Endothelial cell of umbilical vein (primary cell): ENCODE measurements around the gene CDC42SE1. TPM values are rescaled to one million over a fixed set of nuclear protein-coding genes. Genes with fewer than 3 reads are reported as not detected.

Experiments
- BruUV-seq: library from RNA; stranded (reverse); fragments of 400-500 nt; replicated peaks from 2 replicates; lab custom pipeline; 2021; lab: Mats Ljungman, UMichigan
- CTCF ChIA-PET: fragments of 300-600, 350-600 bp; sonication (Branson Sonifier 250); formaldehyde crosslinking; loops from one replicate; lab custom pipeline; 2021; ENCODE audit warnings: antibody characterized with exemption, inconsistent platforms; lab: Charles Lee
- POLR2A ChIA-PET: fragments of 300-600, 350-600 bp; sonication (Branson Sonifier 250); formaldehyde crosslinking; loops from one replicate; lab custom pipeline; 2021; ENCODE audit warnings: antibody characterized with exemption, inconsistent platforms; lab: Charles Lee
- DNase-seq: peaks from one replicate; pipeline ENCODE4 v3.0.0-alpha.2; 2011; ENCODE audit warnings: low read depth, low spot score
- FAIRE-seq: peaks from 2 replicates; lab custom pipeline; 2011; peaks lifted over from hg19 to GRCh38; lab: Jason Lieb, UNC
- H2AFZ ChIP-seq: 2 replicates; pipeline ENCODE4 v1.6.0; 2012; ENCODE audit warnings: low read depth, low read length, control low read depth, inconsistent platforms
- H3K27ac ChIP-seq: 2 replicates; pipeline ENCODE4 v1.5.1; 2011; ENCODE audit warnings: low read depth, mild to moderate bottlenecking, control low read depth, low read length, moderate library complexity; ENCODE audit not compliant: insufficient read depth
- H3K27me3 ChIP-seq, 2 experiments: 2 replicates each; pipeline versions ENCODE4 v1.6.0 to v1.6.1; 2011; ENCODE audit warnings: low read length in 2 of 2, mixed read lengths in 1 of 2; ENCODE audit not compliant: control insufficient read depth in 2 of 2, insufficient read depth in 2 of 2
- H3K36me3 ChIP-seq, 2 experiments: 2 replicates in 1 of 2; 3 replicates in 1 of 2; pipeline ENCODE4 v1.5.1; 2011; ENCODE audit warnings: low read length in 2 of 2, mild to moderate bottlenecking in 1 of 2, moderate library complexity in 1 of 2; ENCODE audit not compliant: control insufficient read depth in 2 of 2, insufficient read depth in 2 of 2; ENCODE audit errors: extremely low read depth in 1 of 2
- H3K4me1 ChIP-seq: 3 replicates; pipeline ENCODE4 v1.5.1; 2011; ENCODE audit warnings: mild to moderate bottlenecking, low read length; ENCODE audit not compliant: control insufficient read depth, insufficient read depth; ENCODE audit errors: extremely low read depth
- H3K4me2 ChIP-seq: 2 replicates; pipeline ENCODE4 v1.6.1; 2011; ENCODE audit warnings: low read length, control low read depth, mixed read lengths; ENCODE audit not compliant: insufficient read depth
- H3K4me3 ChIP-seq, 3 experiments: fragments of 200-600 bp in 1 of 3; sonication (generic), shearing (Covaris generic) in 1 of 3; replicated peaks in 1 of 3; 2 replicates each; pipeline ENCODE4 v1.5.1; 2011 to 2016; ENCODE audit warnings: control low read depth in 3 of 3, low read length in 3 of 3, mild to moderate bottlenecking in 2 of 3, inconsistent platforms in 1 of 3, low read depth in 1 of 3, moderate library complexity in 1 of 3; ENCODE audit not compliant: insufficient read depth in 1 of 3
- H3K79me2 ChIP-seq: 2 replicates; pipeline ENCODE4 v1.6.0; 2012; ENCODE audit warnings: low read length, inconsistent platforms; ENCODE audit not compliant: control insufficient read depth, insufficient read depth
- H3K9ac ChIP-seq: replicated peaks from 2 replicates; pipeline ENCODE3; 2011; ENCODE audit warnings: low read length, control low read depth; ENCODE audit not compliant: insufficient read depth; ENCODE audit errors: extremely low read depth
- H3K9me1 ChIP-seq: replicated peaks from 3 replicates; pipeline ENCODE4 v1.6.0; 2011; ENCODE audit warnings: mild to moderate bottlenecking, low read length; ENCODE audit not compliant: control insufficient read depth, insufficient read depth; ENCODE audit errors: extremely low read depth
- H3K9me3 ChIP-seq: replicated peaks from 2 replicates; pipeline ENCODE4 v1.5.1; 2012; ENCODE audit warnings: low read length, inconsistent platforms; ENCODE audit not compliant: control insufficient read depth, insufficient read depth
- H4K20me1 ChIP-seq: replicated peaks from 2 replicates; pipeline ENCODE3; 2011; ENCODE audit warnings: mild to moderate bottlenecking, low read length; ENCODE audit not compliant: control insufficient read depth, insufficient read depth; ENCODE audit errors: extremely low read depth
- CTCF ChIP-seq, 2 donors: IDR thresholded peaks; 1 replicate in 1 of 2; 2 replicates in 1 of 2; pipeline ENCODE4 v1.5.1; 2011; ENCODE audit warnings: low read length in 2 of 2, mild to moderate bottlenecking in 2 of 2, moderate library complexity in 2 of 2, control low read depth in 1 of 2, inconsistent platforms in 1 of 2, low read depth in 1 of 2; ENCODE audit not compliant: insufficient read depth in 1 of 2; ENCODE audit errors: extremely low read depth in 1 of 2
- EZH2 ChIP-seq: IDR thresholded peaks from 2 replicates; pipeline ENCODE4 v1.6.1; 2012; ENCODE audit warnings: borderline replicate concordance, low read depth, mild to moderate bottlenecking, moderate library complexity, low read length, inconsistent platforms; ENCODE audit not compliant: severe bottlenecking
- FOS ChIP-seq: IDR thresholded peaks from 2 replicates; pipeline ENCODE4 v1.6.1; 2011; ENCODE audit warnings: mild to moderate bottlenecking, low read length, moderate library complexity, borderline replicate concordance; ENCODE audit not compliant: insufficient read depth
- GATA2 ChIP-seq: IDR thresholded peaks from 2 replicates; pipeline ENCODE4 v1.7.0; 2011; ENCODE audit warnings: low read depth, mild to moderate bottlenecking, moderate library complexity, mixed read lengths, low read length; ENCODE audit not compliant: insufficient read length, insufficient read depth
- MAX ChIP-seq: IDR thresholded peaks from 2 replicates; pipeline ENCODE4 v1.6.1; 2011; ENCODE audit not compliant: insufficient read depth, insufficient read length
- MYC ChIP-seq: IDR thresholded peaks from one replicate; pipeline ENCODE4 v1.6.1; 2011; ENCODE audit warnings: mild to moderate bottlenecking, low read depth, low read length
- POLR2A ChIP-seq: IDR thresholded peaks from 2 replicates; pipeline ENCODE4 v1.6.1; 2012; ENCODE audit warnings: low read depth, mild to moderate bottlenecking, control low read depth, low read length
- POLR2AphosphoS5 ChIP-seq: IDR thresholded peaks from 2 replicates; pipeline ENCODE4 v1.6.1; 2012; ENCODE audit warnings: low read depth, mild to moderate bottlenecking, control low read depth, low read length, moderate library complexity; ENCODE audit not compliant: insufficient read depth
- dilution Hi-C: fragments of 300-500 bp; cut with MboI; formaldehyde crosslinking; loops from one replicate; pipeline ENCODE4 v1.15.0; 2019; ENCODE audit warnings: low sequenced_read_pairs; ENCODE audit not compliant: extremely low pct_ligation_motif_present
- intact Hi-C: fragments of 100-400 bp; cut with micrococcal nuclease; formaldehyde crosslinking; loops from one replicate; pipeline ENCODE4 v1.10.0; 2022
- polyA plus RNA-seq, 4 experiments: library from polyadenylated mRNA; depleted of rRNA in 3 of 4; stranded (reverse) in 3 of 4; unstranded in 1 of 4; fragments of >200 nt; gene quantifications; 2 replicates each; pipeline versions ENCODE4 v1.2.1 to v1.2.3, GENCODE V29; 2011 to 2012; ENCODE audit warnings: missing spikeins in 1 of 4
- total RNA-seq: library from RNA; stranded (reverse); gene quantifications from 2 replicates; pipeline ENCODE4 v1.2.3, GENCODE V29; 2021

The CDC42SE1 gene
- total and polyA plus RNA-seq, 2 donors (not counting 3 experiments of a cell fraction or from before 2014, with no cell fraction given) = 59.6 to 85.9 TPM

GRCh38 chr1:151005729-151006319 lies 53.6 kb downstream of the CDC42SE1 start:
- H3K36me3 ChIP-seq = no peaks in the 10 kb centered on the region
- FAIRE-seq (no peak), DNase-seq (peak; percentile 25)
- no peaks in the 10 kb centered on the region for H3K27me3 ChIP-seq
- H3K27ac ChIP-seq = no peak overlapping the region
- no peaks in the 10 kb centered on the region for H4K20me1 ChIP-seq
- no peaks in the 10 kb centered on the region for H3K9me3 ChIP-seq
- TF ChIP-seq GATA2 = no peak
- dilution Hi-C loops = no loop called here
- H3K79me2 ChIP-seq = no peaks in the 10 kb centered on the region
- CTCF ChIA-PET = interaction anchor here (0.9 to 3.7 kb wide), 31 partner anchors 9 to 447 kb away, joined by 3 to 127 read pairs (median 5); partner anchors contain the start of genes ANXA9, C1orf56, CDC42SE1 and CERS2
- H3K4me1 ChIP-seq = peaks cover 28% of the 10 kb centered on the region
- POLR2A ChIA-PET = interaction anchor here (0.6 to 1.7 kb wide), 6 partner anchors 8 to 64 kb away, joined by 3 to 6 read pairs (median 4); no protein-coding TSS in a partner anchor
- H3K9ac ChIP-seq = peak overlapping the region; percentile 89
- peak overlapping the region; percentile 87 for H3K4me2 ChIP-seq
- intact Hi-C loops = loop anchor here (1.0 kb wide), 1 partner anchor 27 kb away; no protein-coding TSS in a partner anchor
- H3K9me1 ChIP-seq = no peaks in the 10 kb centered on the region
- peak overlapping the region; percentile 95 for H2AFZ ChIP-seq
- H3K4me3 ChIP-seq = peak overlapping the region; percentile 35 to 51 (median 43)
- BruUV-seq = no TSS peak

- dilution Hi-C loops = no loop called here
- ChIA-PET POLR2A (no interaction called here), CTCF (interaction anchor here (12.3 kb wide), 1 partner anchor 22 kb away, joined by 278 read pairs; the partner anchor contains the start of genes ANXA9 and CERS2)
- no peak overlapping the region for H3K9ac ChIP-seq
- FAIRE-seq (no peak), DNase-seq (no peak)
- H3K27ac ChIP-seq = no peak overlapping the region
- H3K4me2 ChIP-seq = no peak overlapping the region
- peaks cover 32% of the 10 kb centered on the region for H3K4me1 ChIP-seq
- H3K9me3 ChIP-seq = no peaks in the 10 kb centered on the region
- intact Hi-C loops = no loop called here
- no TSS peak for BruUV-seq
- H3K36me3 ChIP-seq = no peaks in the 10 kb centered on the region
- H3K9me1 ChIP-seq = no peaks in the 10 kb centered on the region
- TF ChIP-seq POLR2A (no peak), MAX (no peak), FOS (no peak), GATA2 (no peak), POLR2AphosphoS5 (no peak), EZH2 (no peak), CTCF (IDR thresholded peaks at IDR 0.05; ENCODE audit: extremely low read depth in 1 of 2, insufficient read depth in 1 of 2, low read depth in 1 of 2, low read length in 2 of 2) (no peak), MYC (no peak)
- no peaks in the 10 kb centered on the region for H3K79me2 ChIP-seq
- no peaks in the 10 kb centered on the region for H3K27me3 ChIP-seq
- no peak overlapping the region for H2AFZ ChIP-seq
- H3K4me3 ChIP-seq = no peak overlapping the region
- H4K20me1 ChIP-seq = no peaks in the 10 kb centered on the region
These were observed 56.2 kb downstream of the CDC42SE1 start for GRCh38 chr1:151003180-151003579.
